Neuron (in vitro differentiated cells): Measurements from ENCODE around the gene GLYAT.

Experiments used
- H2AFZ ChIP-seq: one replicate; pipeline ENCODE4 v1.6.1; 2013; ENCODE audit warnings: low read depth, mild to moderate bottlenecking, inconsistent platforms, low read length, moderate library complexity
- H3K27me3 ChIP-seq: one replicate; pipeline ENCODE4 v1.6.1; 2013; ENCODE audit warnings: low read length; ENCODE audit not compliant: insufficient read depth
- H3K36me3 ChIP-seq: one replicate; pipeline ENCODE4 v1.6.1; 2013; ENCODE audit warnings: low read length; ENCODE audit not compliant: insufficient read depth
- H3K4me1 ChIP-seq: one replicate; pipeline ENCODE4 v1.6.1; 2013; ENCODE audit warnings: low read length; ENCODE audit not compliant: insufficient read depth
- H3K4me3 ChIP-seq: 2 replicates; pipeline ENCODE4 v1.5.1; 2013; ENCODE audit warnings: mild to moderate bottlenecking, low read length, moderate library complexity
- H3K9me3 ChIP-seq: one replicate; pipeline ENCODE4 v1.6.1; 2013; ENCODE audit warnings: low read length

The GLYAT gene

DNA sequence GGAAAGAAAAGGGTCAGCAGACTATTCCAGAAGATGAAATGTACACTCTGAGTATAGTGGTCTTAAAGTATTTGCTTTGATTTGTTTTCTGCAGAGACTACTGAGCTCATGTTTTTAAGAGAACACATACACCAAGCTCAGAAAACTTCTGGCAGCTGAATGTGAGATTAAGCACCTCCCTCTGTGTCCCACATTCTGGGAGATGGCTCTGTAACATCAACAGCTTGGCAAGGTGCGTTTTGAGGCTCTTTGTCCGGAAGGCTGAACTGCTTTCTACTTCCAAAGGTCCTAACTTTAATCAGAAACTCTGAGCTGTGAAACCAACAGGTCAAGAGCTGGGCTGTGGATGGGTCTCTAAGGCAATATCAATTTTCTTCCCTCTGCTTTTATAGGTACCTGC is 36.4 kb upstream of the GLYAT start:
- Histone ChIP-seq H3K4me3 (no peak overlapping the region), H3K4me1 (no peaks in the 10 kb centered on the region), H3K36me3 (no peaks in the 10 kb centered on the region), H3K27me3 (peaks cover 9% of the 10 kb centered on the region), H2AFZ (no peak overlapping the region), H3K9me3 (no peaks in the 10 kb centered on the region)

DNA sequence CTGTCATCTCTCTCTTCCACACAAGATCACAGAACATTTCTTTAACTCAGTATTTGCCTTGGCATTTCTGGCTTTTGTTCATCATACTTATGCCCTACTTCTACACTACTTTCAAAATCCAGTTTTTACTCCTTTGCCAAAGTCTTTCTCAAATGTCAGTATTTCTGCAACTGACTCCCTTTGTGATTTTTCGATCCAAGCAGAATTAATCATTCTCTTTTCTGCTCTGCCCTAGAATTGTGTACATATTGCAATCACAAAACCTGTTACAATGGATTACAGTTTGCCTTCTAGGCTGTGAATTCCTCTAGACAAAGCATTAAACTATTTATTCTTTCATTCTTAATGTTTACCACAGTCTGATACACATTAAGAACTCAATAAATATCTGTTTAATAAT is 33.3 kb upstream of the GLYAT start:
- Histone ChIP-seq H2AFZ (no peak overlapping the region), H3K27me3 (peaks cover 9% of the 10 kb centered on the region), H3K36me3 (no peaks in the 10 kb centered on the region), H3K4me1 (peaks cover 7% of the 10 kb centered on the region), H3K9me3 (no peaks in the 10 kb centered on the region), H3K4me3 (no peak overlapping the region)

DNA sequence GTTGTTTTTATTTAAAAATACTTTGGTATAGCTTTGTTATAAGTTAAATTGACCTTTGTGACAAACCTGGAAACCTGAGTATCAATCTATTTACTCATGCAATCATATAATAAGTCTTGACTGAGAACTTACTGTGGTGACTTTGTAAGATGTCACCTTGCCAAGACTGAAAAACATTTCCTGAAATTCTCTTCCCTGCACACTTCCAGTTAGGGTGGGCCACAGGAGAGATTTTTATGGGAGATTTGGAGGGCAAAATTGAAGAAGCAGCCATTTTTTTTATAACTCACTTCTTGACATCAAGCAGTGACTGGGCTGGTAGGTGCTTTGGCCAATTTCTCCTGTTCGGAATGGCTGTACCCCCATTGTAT is 31.4 kb upstream of the GLYAT start:
- Histone ChIP-seq H3K36me3 (no peaks in the 10 kb centered on the region), H2AFZ (no peak overlapping the region), H3K4me3 (no peak overlapping the region), H3K4me1 (peaks cover 7% of the 10 kb centered on the region), H3K9me3 (no peaks in the 10 kb centered on the region), H3K27me3 (peaks cover 6% of the 10 kb centered on the region)

DNA sequence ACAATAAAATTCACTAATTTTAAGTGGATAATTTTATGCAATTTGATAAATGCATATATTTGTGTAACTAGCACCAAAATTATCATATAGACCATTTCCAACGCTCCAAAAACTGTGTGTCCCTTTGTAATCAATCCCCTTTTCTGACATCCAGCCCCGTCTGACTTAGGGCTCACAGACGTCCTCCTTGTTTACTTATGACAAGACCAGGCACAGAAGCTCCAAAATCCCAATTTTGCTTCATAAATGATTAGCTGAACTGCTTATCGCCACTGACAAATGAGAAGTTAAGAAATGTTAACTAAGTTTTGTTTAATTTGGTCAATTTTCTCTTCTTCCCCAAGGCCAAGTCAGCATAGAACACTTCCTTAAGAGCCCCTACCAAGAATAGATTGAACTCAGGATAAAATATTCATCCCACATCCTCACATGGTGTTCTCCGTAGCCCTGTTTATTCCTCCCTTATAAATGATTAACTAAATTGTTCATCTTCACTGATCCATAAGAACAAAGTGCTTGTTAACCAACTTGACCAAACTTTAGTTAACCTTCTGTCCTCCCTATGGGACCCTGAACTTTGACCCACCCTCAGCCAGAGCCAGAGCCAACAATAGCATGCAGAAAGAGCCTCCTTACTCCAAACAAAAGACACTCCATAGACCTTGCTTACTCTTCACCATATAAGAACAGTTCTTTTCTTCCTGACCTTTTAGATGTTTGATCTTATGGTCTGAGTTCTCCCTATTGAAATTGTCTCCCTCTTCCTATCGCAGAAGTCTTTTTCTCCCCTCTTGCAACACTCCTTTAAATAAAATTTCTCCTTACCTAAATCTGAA is 30.8 kb upstream of the GLYAT start:
- H3K27me3 ChIP-seq: peaks cover 5% of the 10 kb centered on the region
- H3K36me3 ChIP-seq: no peaks in the 10 kb centered on the region
- H3K4me1 ChIP-seq: peaks cover 7% of the 10 kb centered on the region
- H3K9me3 ChIP-seq: no peaks in the 10 kb centered on the region
- H2AFZ ChIP-seq: no peak overlapping the region
- H3K4me3 ChIP-seq: no peak overlapping the region

DNA sequence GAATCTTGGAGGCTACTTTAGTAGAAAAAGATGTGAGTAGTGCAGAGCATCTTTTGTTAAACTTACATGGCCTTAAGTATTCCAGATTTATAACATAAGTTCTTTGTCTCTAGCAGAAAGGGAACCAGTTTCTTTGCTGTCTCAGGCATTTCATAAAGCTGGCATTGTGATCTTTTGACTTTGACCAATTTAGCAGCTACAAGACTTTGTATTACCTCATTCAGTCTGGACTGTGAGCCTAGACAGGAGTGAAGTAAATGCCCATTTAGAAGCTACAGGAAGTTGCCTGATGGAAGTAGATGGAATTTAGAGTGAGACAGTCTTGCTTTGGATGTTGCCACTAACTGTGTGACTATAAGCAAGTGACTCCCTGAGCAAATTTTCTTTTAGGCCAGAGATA is 25.7 kb upstream of the GLYAT start:
- Histone ChIP-seq H3K9me3 (no peaks in the 10 kb centered on the region), H3K4me1 (peaks cover 3% of the 10 kb centered on the region), H3K27me3 (no peaks in the 10 kb centered on the region), H3K36me3 (no peaks in the 10 kb centered on the region), H2AFZ (no peak overlapping the region), H3K4me3 (no peak overlapping the region)

DNA sequence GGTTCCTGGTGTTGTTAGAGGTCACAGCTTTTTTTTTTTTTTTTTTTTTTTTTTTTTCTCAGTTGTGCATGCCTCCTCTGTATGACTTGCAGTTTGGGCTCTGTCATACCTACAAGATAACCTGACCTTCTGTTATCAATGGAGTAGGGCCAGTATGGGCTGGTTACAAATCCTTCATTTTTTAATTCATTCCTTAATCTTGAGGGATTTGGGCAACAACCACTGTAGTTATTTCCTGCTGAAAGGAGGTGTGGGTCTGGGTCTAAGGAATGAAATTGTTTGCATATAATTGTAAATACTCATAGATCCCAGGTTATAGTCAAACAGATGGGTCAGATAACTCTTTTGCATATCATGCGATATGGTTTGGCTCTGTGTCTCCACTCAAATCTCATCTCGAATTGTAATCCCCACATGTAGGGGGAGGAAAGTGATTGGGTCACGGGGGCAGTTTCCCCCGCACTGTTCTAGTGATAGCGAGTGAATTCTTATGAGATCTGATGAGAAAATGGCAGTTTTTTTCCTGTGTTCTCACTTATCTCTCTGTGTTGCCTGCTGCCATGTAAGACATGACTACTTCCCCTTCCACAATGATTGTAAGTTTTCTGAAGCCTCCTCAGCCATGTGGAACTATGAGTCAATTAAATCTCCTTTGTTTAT is 14.1 kb upstream of the GLYAT start:
- no peak overlapping the region for H2AFZ ChIP-seq
- H3K4me1 ChIP-seq: no peaks in the 10 kb centered on the region
- H3K36me3 ChIP-seq: no peaks in the 10 kb centered on the region
- no peaks in the 10 kb centered on the region for H3K27me3 ChIP-seq
- H3K4me3 ChIP-seq: no peak overlapping the region
- no peaks in the 10 kb centered on the region for H3K9me3 ChIP-seq

DNA sequence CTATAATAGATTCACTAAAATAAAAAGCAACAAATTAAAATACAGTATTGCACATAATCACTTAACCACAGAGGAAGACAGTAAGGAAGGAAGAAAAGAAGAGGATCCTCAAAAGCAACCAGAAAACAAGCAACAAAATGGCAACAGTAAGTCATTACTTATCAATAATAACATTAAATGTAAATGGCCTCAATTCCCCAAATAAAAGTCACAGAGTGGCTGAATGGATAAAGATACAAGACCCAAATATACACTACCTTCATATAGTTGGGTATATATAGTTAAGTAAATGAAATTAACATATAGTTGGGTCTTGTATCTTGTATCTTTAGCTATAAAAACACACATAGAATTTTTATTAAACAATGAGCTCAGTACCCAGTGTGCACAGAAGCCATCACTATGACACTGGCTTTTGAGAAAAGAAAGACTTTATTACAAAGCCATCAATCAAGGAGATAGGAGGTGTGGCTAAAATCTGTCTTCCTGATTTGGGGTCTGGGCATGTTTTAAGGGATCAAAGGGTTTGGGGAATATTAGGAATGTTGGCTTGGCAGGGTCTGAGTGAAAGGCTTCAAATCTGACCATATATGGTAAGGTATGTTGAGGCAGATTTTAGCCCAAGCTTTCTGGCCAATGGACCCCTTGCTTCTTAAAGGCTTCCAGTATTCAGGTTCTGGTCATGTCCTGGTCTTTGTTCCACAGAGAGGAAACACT is 13.4 kb upstream of the GLYAT start:
- Histone ChIP-seq H3K36me3 (no peaks in the 10 kb centered on the region), H2AFZ (no peak overlapping the region), H3K27me3 (no peaks in the 10 kb centered on the region), H3K9me3 (peaks cover 2% of the 10 kb centered on the region), H3K4me1 (no peaks in the 10 kb centered on the region), H3K4me3 (no peak overlapping the region)

DNA sequence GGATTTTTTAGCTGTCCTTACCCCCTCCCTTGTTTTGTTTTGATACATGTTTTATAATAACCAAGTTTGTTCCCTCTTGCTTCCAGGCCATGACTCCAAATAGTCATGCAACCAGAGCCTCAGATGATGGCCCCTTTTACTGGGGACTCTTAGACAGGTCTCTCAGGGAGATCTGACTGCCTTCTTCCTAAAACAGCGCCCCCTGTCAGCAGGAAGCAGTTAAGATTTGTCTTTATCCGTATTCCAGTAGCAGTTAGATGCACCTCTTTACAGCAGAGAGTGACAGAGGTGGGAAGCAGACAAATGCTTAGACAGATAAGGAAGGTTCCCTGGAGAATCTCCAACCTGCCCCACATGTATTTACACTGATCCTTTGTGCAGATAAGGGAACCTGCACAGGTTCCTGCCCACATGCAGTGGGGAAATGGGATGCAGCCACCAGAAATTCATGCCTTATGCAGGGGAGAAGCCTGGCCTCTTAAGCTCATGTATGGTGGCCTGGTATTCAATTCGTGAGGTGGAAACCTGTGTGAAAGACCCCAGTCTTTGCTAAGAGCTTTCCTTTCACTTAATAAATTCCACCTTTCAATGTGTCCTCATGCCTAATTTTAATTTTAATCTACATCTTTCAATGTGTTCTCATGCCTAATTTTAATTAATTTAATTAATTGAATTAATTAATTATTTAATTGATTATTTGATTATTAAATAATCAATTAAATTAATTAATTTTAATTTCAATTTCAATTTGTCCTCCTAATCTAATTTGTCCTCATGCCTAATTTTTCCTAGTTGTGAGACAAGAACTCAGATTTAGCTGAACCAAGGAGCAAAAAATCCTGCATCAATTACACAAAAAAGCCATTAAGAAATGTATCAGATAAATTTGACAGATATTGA is 11.5 kb upstream of the GLYAT start:
- H3K36me3 ChIP-seq: no peaks in the 10 kb centered on the region
- peaks cover 2% of the 10 kb centered on the region for H3K9me3 ChIP-seq
- H3K27me3 ChIP-seq: no peaks in the 10 kb centered on the region
- H3K4me3 ChIP-seq: no peak overlapping the region
- H3K4me1 ChIP-seq: no peaks in the 10 kb centered on the region
- H2AFZ ChIP-seq: no peak overlapping the region

DNA sequence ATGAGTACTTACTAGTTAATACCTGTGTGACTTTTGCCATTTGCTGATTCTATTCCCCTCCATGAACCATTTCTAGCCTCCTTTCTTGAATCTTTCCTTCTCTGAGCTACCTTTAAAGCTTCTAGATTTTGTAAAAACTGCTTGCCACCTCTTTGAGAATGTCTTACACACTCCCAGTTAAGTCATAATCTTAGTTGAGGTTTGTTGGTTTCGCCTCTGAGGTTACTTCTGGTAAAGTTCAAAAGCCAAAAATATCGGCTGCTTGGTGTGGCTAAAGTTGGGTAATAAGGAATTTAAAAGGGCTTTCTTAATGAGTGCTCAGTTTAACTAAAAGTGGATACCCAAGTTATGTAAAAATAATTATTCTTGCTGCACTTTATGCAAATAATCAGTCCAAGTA is 10.4 kb upstream of the GLYAT start:
- Histone ChIP-seq H3K4me1 (no peaks in the 10 kb centered on the region), H2AFZ (no peak overlapping the region), H3K27me3 (no peaks in the 10 kb centered on the region), H3K4me3 (no peak overlapping the region), H3K36me3 (no peaks in the 10 kb centered on the region), H3K9me3 (peaks cover 2% of the 10 kb centered on the region)

DNA sequence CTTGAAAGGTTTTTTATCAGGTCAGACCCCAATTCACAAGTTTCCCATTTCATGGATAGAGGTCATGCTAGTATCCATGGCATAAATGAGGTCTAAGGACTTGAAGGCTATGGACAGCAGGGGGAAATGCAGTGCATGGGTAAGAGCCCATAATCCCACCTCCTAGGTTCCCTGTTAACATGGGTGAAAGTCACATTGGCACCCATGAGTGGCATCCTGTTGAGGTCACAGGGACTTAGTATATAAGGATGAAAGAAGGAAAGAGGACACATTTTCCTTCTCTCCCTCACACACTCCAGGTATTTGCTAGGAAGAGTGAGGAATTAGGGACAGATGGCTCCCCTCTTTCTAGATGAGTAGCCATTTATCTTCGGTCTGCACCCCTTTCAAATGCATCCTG is 9.4 kb upstream of the GLYAT start:
- Histone ChIP-seq H3K9me3 (peaks cover 2% of the 10 kb centered on the region), H3K4me1 (no peaks in the 10 kb centered on the region), H3K4me3 (no peak overlapping the region), H2AFZ (no peak overlapping the region), H3K27me3 (no peaks in the 10 kb centered on the region), H3K36me3 (no peaks in the 10 kb centered on the region)

DNA sequence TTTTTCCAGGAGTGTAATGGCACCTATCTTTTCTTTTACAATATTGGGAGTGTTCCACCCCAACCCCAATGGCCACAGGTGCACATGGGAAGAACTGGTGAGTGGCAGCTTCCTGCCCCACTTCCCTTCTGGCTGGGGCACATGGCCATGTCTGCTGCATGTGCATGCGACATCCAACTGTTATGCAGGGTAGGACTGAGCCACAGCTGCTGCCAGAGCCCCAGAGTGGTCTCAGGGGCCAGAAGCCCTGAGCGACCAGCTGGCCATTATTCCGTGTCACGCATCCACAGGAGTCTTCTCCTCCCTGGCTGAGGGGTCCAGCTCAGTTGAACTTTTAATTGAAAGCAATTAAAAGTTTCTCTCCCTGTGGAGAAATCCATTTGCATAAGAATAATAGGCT is 8.7 kb upstream of the GLYAT start:
- Histone ChIP-seq H3K4me3 (no peak overlapping the region), H3K9me3 (peaks cover 2% of the 10 kb centered on the region), H3K27me3 (no peaks in the 10 kb centered on the region), H3K36me3 (no peaks in the 10 kb centered on the region), H3K4me1 (no peaks in the 10 kb centered on the region), H2AFZ (no peak overlapping the region)

DNA sequence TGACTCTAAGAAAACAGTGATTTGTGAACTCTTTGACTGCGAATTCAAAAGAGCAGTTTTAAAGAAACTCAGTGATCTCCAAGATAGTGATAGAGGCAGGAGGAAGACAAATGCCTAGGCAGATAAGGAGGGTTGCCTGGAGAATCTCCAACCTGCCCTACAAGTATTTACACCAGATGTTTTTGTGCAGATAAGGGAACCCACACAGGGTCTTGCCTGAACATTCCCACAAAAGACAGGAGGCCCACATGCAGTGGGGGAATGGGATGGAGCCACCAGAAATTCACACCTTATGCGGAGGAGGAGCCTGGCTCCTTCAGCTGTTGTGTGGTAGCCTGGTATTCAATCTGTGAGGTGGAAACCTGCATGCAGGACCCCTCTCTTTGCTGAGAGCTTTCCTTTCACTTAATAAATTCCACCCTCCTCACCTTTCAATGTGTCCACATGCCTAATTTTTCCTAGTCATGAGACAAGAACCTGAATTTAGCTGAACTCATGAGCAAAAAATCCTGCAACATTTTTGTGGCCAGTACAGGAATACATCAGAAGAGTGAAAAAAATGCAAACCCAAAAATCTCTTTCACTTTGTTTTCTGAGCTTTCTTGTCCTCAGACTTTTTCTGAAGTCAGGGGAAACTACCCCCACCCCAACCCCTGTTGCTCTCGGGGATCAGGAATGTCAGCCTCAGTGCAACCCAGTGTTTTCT is 8.1 kb upstream of the GLYAT start:
- no peak overlapping the region for H2AFZ ChIP-seq
- no peaks in the 10 kb centered on the region for H3K4me1 ChIP-seq
- H3K4me3 ChIP-seq: no peak overlapping the region
- H3K9me3 ChIP-seq: peaks cover 2% of the 10 kb centered on the region
- H3K36me3 ChIP-seq: no peaks in the 10 kb centered on the region
- H3K27me3 ChIP-seq: no peaks in the 10 kb centered on the region
